ENCODE results near the gene LIMS1.
A peak's percentile ranks its signal among the peaks of the same experiment; 100 is the strongest.
"Not testable (repeated sequence)": the region's sequence is repeated elsewhere in the genome, so short reads cannot be mapped to it uniquely, and the experiment has no call there.

LIMS1 gene

GRCh38 chr2:108641756-108642155, 107.5 kb downstream of the LIMS1 start:
- no peak overlapping the region for H3K4me3 ChIP-seq (ENCODE audit: low read depth, low read length)
- TF ChIP-seq CTCF (IDR thresholded peaks at IDR 0.05; ENCODE audit: insufficient read depth, low read depth, low read length, missing control alignments): no peak
- DNase-seq (ENCODE audit: low read depth): no peak

GRCh38 chr2:108643261-108643849, 109.1 kb downstream of the LIMS1 start:
- H3K4me3 ChIP-seq (ENCODE audit: low read depth, low read length): no peak overlapping the region
- no peak for DNase-seq (ENCODE audit: low read depth)
- TF ChIP-seq CTCF (IDR thresholded peaks at IDR 0.05; ENCODE audit: insufficient read depth, low read depth, low read length, missing control alignments): no peak

GRCh38 chr2:108643862-108644261, 109.6 kb downstream of the LIMS1 start:
- not testable (repeated sequence) for DNase-seq (ENCODE audit: low read depth); H3K4me3 ChIP-seq (ENCODE audit: low read depth, low read length)

GRCh38 chr2:108644446-108644845, 110.2 kb downstream of the LIMS1 start:
- not testable (repeated sequence) for DNase-seq (ENCODE audit: low read depth); H3K4me3 ChIP-seq (ENCODE audit: low read depth, low read length)

- DNase-seq (ENCODE audit: low read depth); H3K4me3 ChIP-seq (ENCODE audit: low read depth, low read length): not testable (repeated sequence)
Observed at GRCh38 chr2:108648796-108649195, 114.5 kb downstream of the LIMS1 start.

- not testable (repeated sequence) for DNase-seq (ENCODE audit: low read depth); H3K4me3 ChIP-seq (ENCODE audit: low read depth, low read length)
Observed at GRCh38 chr2:108650465-108650864, 116.2 kb downstream of the LIMS1 start.

GRCh38 chr2:108651468-108651867, 117.2 kb downstream of the LIMS1 start:
- not testable (repeated sequence) for DNase-seq (ENCODE audit: low read depth)

GRCh38 chr2:108652187-108652931, 118.1 kb downstream of the LIMS1 start:
- not testable (repeated sequence) for H3K4me3 ChIP-seq (ENCODE audit: low read depth, low read length)

More at GRCh38 chr2:108651468-108651867, 117.2 kb downstream of the LIMS1 start:
- not testable (repeated sequence) for H3K4me3 ChIP-seq (ENCODE audit: low read depth, low read length)

GRCh38 chr2:108653425-108653824, 119.2 kb downstream of the LIMS1 start:
- not testable (repeated sequence) for DNase-seq (ENCODE audit: low read depth); H3K4me3 ChIP-seq (ENCODE audit: low read depth, low read length)

More at GRCh38 chr2:108652187-108652931, 118.1 kb downstream of the LIMS1 start:
- DNase-seq (ENCODE audit: low read depth): peak; percentile 82

- not testable (repeated sequence) for H3K4me3 ChIP-seq (ENCODE audit: low read depth, low read length)
Observed at GRCh38 chr2:108653849-108654248, 119.6 kb downstream of the LIMS1 start.

GRCh38 chr2:108654521-108655125, 120.4 kb downstream of the LIMS1 start:
- not testable (repeated sequence) for DNase-seq (ENCODE audit: low read depth)

More at GRCh38 chr2:108653849-108654248, 119.6 kb downstream of the LIMS1 start:
- not testable (repeated sequence) for DNase-seq (ENCODE audit: low read depth)

GRCh38 chr2:108655270-108655669, 121.0 kb downstream of the LIMS1 start:
- not testable (repeated sequence) for H3K4me3 ChIP-seq (ENCODE audit: low read depth, low read length); DNase-seq (ENCODE audit: low read depth)

More at GRCh38 chr2:108654521-108655125, 120.4 kb downstream of the LIMS1 start:
- not testable (repeated sequence) for H3K4me3 ChIP-seq (ENCODE audit: low read depth, low read length)

GRCh38 chr2:108656282-108656681, 122.0 kb downstream of the LIMS1 start:
- DNase-seq (ENCODE audit: low read depth); H3K4me3 ChIP-seq (ENCODE audit: low read depth, low read length): not testable (repeated sequence)

- H3K4me3 ChIP-seq (ENCODE audit: low read depth, low read length); DNase-seq (ENCODE audit: low read depth): not testable (repeated sequence)
Observed at GRCh38 chr2:108657517-108657916, 123.2 kb downstream of the LIMS1 start.

- DNase-seq (ENCODE audit: low read depth): peak; percentile 48
- H3K4me3 ChIP-seq (ENCODE audit: low read depth, low read length): not testable (repeated sequence)
Observed at GRCh38 chr2:108658553-108658952, 124.3 kb downstream of the LIMS1 start.

- not testable (repeated sequence) for DNase-seq (ENCODE audit: low read depth); H3K4me3 ChIP-seq (ENCODE audit: low read depth, low read length)
Observed at GRCh38 chr2:108661493-108661892, 127.2 kb downstream of the LIMS1 start.

GRCh38 chr2:108662207-108662612, 127.9 kb downstream of the LIMS1 start:
- peak; percentile 47 for DNase-seq (ENCODE audit: low read depth)
- not testable (repeated sequence) for H3K4me3 ChIP-seq (ENCODE audit: low read depth, low read length)
